ENCODE measurements around the gene OOSP3. TPM values are rescaled to one million over a fixed set of nuclear protein-coding genes. Genes with fewer than 3 reads are reported as not detected.
"Not testable (repeated sequence)": the region's sequence is repeated elsewhere in the genome, so short reads cannot be mapped to it uniquely, and the experiment has no call there.

Gene OOSP3
- total and polyA plus RNA-seq, 8 donors: not detected

- no peak for FAIRE-seq
- no peak overlapping the region for H3K27ac ChIP-seq
- no peak for TF ChIP-seq CTCF (IDR thresholded peaks at IDR 0.05)
- intact Hi-C loops (cut with DNase I): no loop called here
- no peak overlapping the region for H3K4me3 ChIP-seq
- no peak for DNase-seq
- H3K4me1 ChIP-seq: peaks cover 12 to 17% (median 12%) of the 10 kb centered on the region in 3 donors
- no peaks in the 10 kb centered on the region for H3K9me3 ChIP-seq
- 63 to 75% methylated on average over 1 of the region's 1 CpG for WGBS, 2 donors
- no peaks in the 10 kb centered on the region for H3K36me3 ChIP-seq
- H3K27me3 ChIP-seq: no peaks in the 10 kb centered on the region
- ATAC-seq: no peak
Observed at GRCh38 chr11:59879567-59879966, 985 bp downstream of the OOSP3 start.

- Histone ChIP-seq H3K9me3 (no peaks in the 10 kb centered on the region), H3K4me3 (no peak overlapping the region), H3K36me3 (no peaks in the 10 kb centered on the region), H3K27ac (no peak overlapping the region), H3K4me1 (no peaks in the 10 kb centered on the region), H3K27me3 (no peaks in the 10 kb centered on the region)
- 88 to 94% methylated on average over 1 of the region's 1 CpG for WGBS, 2 donors
- DNase-seq: no peak
- no peak for FAIRE-seq
- ATAC-seq: no peak
- intact Hi-C loops (cut with DNase I): no loop called here
- no peak for TF ChIP-seq CTCF (IDR thresholded peaks at IDR 0.05)
Observed at GRCh38 chr11:59883597-59883996, 5.0 kb downstream of the OOSP3 start.

GRCh38 chr11:59887156-59887555 is 8.6 kb downstream of the OOSP3 start:
- H3K4me3 ChIP-seq; FAIRE-seq; H3K9me3 ChIP-seq; H3K27me3 ChIP-seq; intact Hi-C loops (cut with DNase I); H3K36me3 ChIP-seq; H3K4me1 ChIP-seq; H3K27ac ChIP-seq; DNase-seq; ATAC-seq: not testable (repeated sequence)

DNA sequence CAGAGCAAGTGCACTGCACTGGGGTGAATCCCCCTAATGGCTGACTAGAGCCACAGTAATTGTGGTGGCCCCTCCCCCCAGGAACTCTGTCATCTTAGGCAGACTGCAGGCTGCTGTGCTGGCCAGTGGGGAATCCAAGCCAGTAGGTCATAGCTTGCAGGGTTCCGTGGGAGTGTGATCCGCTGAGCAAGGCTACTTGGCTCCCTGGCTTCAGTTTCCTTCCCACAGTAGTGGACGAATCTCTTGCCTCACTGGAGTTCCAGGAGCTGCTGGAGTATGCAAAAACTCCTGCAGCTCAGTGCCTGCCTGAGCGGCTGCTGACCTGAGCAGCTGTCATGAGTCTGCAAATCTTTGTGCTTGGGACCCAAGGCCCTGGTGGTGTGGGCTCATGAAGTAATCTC is 13.2 kb downstream of the OOSP3 start:
- ATAC-seq: no peak
- intact Hi-C loops (cut with DNase I): no loop called here
- WGBS, 2 donors: 62 to 79% methylated on average over 4 of the region's 4 CpGs

DNA sequence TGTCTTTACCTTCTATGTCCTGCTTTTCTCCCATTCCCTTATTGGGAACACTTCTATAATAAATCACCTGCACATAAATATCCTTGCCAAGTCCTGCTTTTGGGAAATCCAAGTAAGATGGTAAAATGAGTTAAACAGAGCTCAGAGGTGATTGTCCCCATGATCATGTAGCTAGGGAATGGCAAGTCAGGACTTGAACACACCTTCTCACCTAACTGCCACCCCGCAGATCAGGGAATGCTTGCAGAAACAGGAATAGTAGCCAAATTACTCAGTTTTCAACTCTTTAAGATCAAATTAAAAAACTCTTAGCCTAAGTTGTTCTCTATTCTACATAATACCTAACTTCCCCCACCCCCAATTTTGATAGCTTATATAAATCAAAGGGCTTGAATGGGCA is 16.0 kb downstream of the OOSP3 start:
- 93 to 94% methylated on average over 1 of the region's 1 CpG for WGBS, 2 donors
- no peak for FAIRE-seq
- H3K4me1 ChIP-seq: no peaks in the 10 kb centered on the region
- intact Hi-C loops (cut with DNase I): no loop called here
- no peak overlapping the region for H3K27ac ChIP-seq
- H3K4me3 ChIP-seq: no peak overlapping the region
- H3K36me3 ChIP-seq: no peaks in the 10 kb centered on the region
- H3K9me3 ChIP-seq: no peaks in the 10 kb centered on the region
- TF ChIP-seq CTCF (IDR thresholded peaks at IDR 0.05): no peak
- no peaks in the 10 kb centered on the region for H3K27me3 ChIP-seq
- no peak for ATAC-seq
- no peak for DNase-seq

More for the DNA sequence above, 13.2 kb downstream of the OOSP3 start:
- no peak for TF ChIP-seq CTCF (IDR thresholded peaks at IDR 0.05)
- Histone ChIP-seq H3K36me3 (no peaks in the 10 kb centered on the region), H3K27ac (no peak overlapping the region), H3K4me3 (no peak overlapping the region), H3K9me3 (no peaks in the 10 kb centered on the region), H3K4me1 (no peaks in the 10 kb centered on the region), H3K27me3 (no peaks in the 10 kb centered on the region)
- FAIRE-seq: no peak
- DNase-seq: no peak

DNA sequence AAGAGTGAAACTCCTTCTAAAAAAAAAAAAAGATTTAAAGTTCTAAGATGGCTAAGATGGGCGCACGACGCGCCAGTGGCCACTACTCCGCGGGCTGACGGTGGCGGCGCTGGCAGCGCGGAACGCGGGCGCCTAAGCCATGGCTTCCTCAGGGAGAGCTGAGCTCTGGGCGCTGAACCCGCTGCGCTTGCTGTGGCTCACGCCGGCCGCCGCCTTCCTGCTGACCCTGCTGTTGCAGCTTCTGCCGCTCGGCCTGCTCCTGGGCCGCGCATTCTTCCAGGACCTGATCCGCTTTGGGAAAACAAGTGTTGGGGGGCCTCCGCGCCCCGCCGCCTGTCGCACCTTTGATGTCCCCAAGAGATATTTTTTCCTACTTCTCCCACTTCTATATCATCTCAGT is 19.5 kb downstream of the OOSP3 start:
- Histone ChIP-seq H3K36me3 (no peaks in the 10 kb centered on the region), H3K27me3 (no peaks in the 10 kb centered on the region), H3K27ac (no peak overlapping the region), H3K4me1 (no peaks in the 10 kb centered on the region), H3K4me3 (no peak overlapping the region), H3K9me3 (no peaks in the 10 kb centered on the region)
- no peak for FAIRE-seq
- WGBS, 2 donors: 95 to 96% methylated on average over 31 of the region's 31 CpGs
- intact Hi-C loops (cut with DNase I): no loop called here
- no peak for TF ChIP-seq CTCF (IDR thresholded peaks at IDR 0.05)
- DNase-seq: no peak
- no peak for ATAC-seq
